ENCODE results near the gene IGFBP5.

DNA sequence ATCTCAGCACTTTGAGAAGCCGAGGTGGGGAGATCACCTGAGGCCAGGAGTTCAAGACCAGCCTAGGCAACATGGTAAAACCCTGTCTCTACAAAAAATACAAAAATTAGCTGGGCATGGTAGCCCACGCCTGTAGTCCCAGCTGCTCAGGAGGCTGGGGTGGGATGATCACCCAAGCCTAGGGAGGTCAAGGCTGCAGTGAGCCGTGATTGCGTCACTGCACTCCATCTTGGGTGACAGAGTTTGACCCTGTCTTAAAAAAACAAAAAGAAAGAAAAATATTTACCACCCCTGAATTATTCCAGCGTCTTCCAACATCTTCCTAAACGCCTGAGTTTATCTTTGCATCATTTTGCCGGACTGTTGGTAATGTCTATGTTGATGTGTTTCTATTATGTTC is 6.2 kb upstream of the IGFBP5 start:
- no peak for TF ChIP-seq EZH2 (IDR thresholded peaks at IDR 0.05; ENCODE audit: insufficient read depth, poor library complexity, severe bottlenecking)
- TF ChIP-seq EZH2phosphoT487 (IDR thresholded peaks at IDR 0.05; ENCODE audit: insufficient read depth, low read depth) = no peak
